ENCODE data around the gene ZNF593OS.

The ZNF593OS gene

DNA sequence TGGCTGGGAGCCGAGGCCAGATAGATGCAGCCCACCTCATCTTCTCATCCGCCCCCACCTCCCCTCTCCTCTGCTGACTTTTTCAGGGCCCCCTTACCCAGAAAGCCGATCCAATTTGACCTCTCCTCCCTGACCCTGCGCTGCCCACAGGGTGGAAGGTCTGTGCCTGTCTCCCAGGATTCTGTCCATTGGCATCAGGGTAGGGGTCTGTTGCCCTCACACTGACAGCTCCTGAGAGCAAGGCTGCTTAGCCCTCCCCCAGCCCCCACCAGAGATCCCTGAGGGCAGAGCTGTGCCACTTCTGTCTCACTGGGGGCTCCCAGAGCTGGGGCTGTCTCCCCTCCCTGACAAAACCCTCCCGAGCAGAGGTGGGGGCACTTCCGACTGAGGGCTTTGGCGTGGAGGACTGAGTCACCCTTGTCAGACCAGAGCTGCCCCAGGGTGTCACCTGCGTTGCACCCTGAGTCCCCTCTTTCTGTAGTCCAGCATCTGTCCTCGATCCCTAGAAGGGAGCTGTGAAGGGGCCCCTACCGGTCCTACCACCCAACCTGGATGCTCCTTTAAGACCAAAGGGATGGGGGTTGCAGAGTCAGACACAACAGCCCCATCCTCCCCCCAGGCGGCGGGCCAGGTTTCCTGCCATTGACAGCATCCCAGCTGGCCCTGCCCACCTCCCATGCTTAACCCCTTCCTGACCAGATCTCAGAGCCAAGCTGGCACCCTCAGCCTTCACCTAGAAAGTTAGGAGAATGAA, 15.2 kb downstream of the ZNF593OS start:
- H3K9me3 ChIP-seq (ENCODE audit: control insufficient read depth, insufficient read depth, low read depth, low read length) = no peaks in the 10 kb centered on the region
- H3K4me3 ChIP-seq (ENCODE audit: low read depth, low read length) = peak overlapping the region; percentile 49
- peaks cover 56% of the 10 kb centered on the region for H3K4me1 ChIP-seq (ENCODE audit: control insufficient read depth, insufficient read depth, low read length)
- no peak overlapping the region for H3K9ac ChIP-seq (ENCODE audit: low read length)
- peaks cover 92% of the 10 kb centered on the region for H3K27me3 ChIP-seq (ENCODE audit: control insufficient read depth, insufficient read depth, low read length)
- no peak overlapping the region for H3K27ac ChIP-seq (ENCODE audit: low read depth, low read length)
- no peaks in the 10 kb centered on the region for H3K36me3 ChIP-seq (ENCODE audit: control insufficient read depth, insufficient read depth, low read length)

DNA sequence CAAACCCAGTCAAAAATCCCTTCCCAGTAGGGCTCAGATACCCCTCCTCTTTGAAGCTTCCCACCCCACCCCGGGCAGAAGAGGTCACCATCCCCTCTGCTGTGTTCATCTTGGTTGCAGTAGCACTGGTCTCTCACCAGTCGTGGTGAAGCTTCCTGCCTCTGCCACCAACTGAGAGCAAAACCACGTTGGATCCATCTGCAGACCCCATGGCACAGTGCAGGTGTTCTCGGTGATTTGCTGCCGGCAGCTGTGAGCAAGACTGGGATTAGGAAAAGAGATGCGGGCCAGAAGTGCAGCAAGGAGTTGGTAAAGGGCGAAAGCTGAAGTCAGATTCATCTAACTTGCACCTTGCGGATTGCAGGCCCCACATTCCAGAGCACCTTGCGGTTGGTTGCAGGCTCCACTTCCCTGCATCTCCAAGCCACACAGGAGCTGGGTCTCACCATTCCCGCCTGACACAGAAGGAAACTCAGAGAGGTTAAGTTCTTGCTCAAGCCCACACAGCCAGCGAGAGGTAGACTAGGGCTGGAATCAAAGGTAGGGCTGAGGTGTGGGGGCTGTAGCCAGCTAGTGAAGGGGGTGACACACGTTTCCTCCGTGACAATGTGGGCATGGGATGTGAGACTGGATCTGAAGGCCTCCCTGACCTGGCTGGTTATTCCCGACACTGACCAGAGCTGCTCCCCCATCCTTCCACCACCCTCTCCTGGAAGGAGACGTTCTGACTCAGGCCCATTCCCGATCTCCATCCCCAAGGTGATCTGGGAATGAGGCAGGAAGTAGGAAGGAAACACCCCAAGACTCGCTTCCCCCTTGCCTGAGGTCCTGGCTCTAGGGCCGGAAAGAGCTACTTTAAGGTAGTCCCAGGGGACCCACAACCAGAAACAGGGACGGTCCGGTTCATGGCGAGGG, 16.0 kb downstream of the ZNF593OS start:
- Histone ChIP-seq H3K36me3 (ENCODE audit: control insufficient read depth, insufficient read depth, low read length) (no peaks in the 10 kb centered on the region), H3K4me1 (ENCODE audit: control insufficient read depth, insufficient read depth, low read length) (peaks cover 48% of the 10 kb centered on the region), H3K4me3 (ENCODE audit: low read depth, low read length) (peak overlapping the region; percentile 49), H3K9ac (ENCODE audit: low read length) (no peak overlapping the region), H3K27ac (ENCODE audit: low read depth, low read length) (no peak overlapping the region), H3K9me3 (ENCODE audit: control insufficient read depth, insufficient read depth, low read depth, low read length) (no peaks in the 10 kb centered on the region), H3K27me3 (ENCODE audit: control insufficient read depth, insufficient read depth, low read length) (peaks cover 88% of the 10 kb centered on the region)

DNA sequence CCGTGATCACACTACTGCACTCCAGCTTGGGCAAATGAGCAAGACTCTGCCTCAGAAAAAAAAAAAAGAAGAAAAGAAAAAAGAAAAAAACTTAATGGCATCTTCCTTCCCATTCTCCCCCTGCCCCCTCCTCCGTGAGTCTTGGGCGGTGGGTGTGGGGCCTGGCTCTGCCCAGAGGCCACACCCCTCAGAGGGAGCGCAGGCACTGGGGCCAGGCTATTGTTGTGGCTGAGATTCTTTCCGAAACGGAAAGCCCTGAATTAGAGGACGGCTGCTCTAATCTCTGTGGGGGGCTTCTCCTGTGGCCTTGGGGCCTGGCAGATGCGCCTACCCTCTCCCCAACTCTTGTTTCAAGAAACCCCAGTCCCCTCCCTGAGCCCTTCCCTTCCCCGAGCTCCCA, 16.9 kb downstream of the ZNF593OS start:
- Histone ChIP-seq H3K27ac (ENCODE audit: low read depth, low read length) (no peak overlapping the region), H3K4me1 (ENCODE audit: control insufficient read depth, insufficient read depth, low read length) (peaks cover 44% of the 10 kb centered on the region), H3K9ac (ENCODE audit: low read length) (no peak overlapping the region), H3K9me3 (ENCODE audit: control insufficient read depth, insufficient read depth, low read depth, low read length) (no peaks in the 10 kb centered on the region), H3K36me3 (ENCODE audit: control insufficient read depth, insufficient read depth, low read length) (no peaks in the 10 kb centered on the region), H3K4me3 (ENCODE audit: low read depth, low read length) (peak overlapping the region; percentile 49), H3K27me3 (ENCODE audit: control insufficient read depth, insufficient read depth, low read length) (peaks cover 87% of the 10 kb centered on the region)

DNA sequence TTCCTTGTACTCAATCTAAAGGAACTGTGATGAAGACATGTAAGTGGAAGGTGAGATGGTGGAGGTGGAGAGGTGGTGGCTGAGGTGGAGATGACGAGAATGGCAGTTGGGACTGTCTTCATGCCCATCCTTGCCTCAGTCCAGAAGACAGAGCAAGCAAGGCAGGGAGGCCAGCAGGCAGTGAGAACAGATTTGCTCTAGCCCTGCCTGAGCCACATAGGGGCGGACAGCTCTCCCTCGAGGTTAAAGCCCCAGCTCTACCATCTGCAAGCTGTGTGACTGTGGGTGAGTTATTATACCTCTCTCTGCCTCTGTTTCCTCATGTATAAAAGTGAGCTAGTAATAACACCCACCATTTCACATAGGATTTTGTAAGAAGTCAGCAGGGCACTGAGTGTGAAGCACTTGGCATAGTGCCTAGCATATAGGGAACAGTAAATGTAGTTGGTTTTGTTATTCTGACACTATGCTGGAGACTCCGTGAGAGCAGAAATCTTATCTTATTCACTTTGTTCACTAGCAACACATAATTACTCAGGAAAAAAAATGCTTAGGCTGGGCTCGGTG, 17.6 kb downstream of the ZNF593OS start:
- H3K9ac ChIP-seq (ENCODE audit: low read length) = no peak overlapping the region
- H3K27me3 ChIP-seq (ENCODE audit: control insufficient read depth, insufficient read depth, low read length) = peaks cover 84% of the 10 kb centered on the region
- H3K27ac ChIP-seq (ENCODE audit: low read depth, low read length) = no peak overlapping the region
- H3K9me3 ChIP-seq (ENCODE audit: control insufficient read depth, insufficient read depth, low read depth, low read length) = no peaks in the 10 kb centered on the region
- H3K4me1 ChIP-seq (ENCODE audit: control insufficient read depth, insufficient read depth, low read length) = peaks cover 37% of the 10 kb centered on the region
- H3K36me3 ChIP-seq (ENCODE audit: control insufficient read depth, insufficient read depth, low read length) = no peaks in the 10 kb centered on the region
- H3K4me3 ChIP-seq (ENCODE audit: low read depth, low read length) = no peak overlapping the region

DNA sequence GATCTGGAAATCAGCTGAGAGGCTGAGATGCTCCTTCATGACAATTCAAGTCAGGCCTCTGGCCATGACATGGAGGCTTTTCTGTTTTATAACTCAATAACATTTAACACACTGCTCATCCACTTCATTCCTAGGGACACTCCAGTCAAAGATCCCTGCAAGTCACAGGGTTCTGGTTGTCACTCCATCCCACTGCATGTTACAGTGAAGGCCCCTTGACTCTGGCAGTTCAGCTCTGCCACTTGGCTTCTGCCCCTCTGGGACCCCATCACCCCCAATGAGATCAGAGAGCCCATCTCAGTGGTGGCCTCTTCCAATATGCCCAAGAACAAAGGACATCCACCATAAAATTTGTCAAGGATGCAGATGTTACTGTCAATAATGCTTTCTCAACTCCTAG, 22.7 kb downstream of the ZNF593OS start:
- Histone ChIP-seq H3K4me3 (ENCODE audit: low read depth, low read length) (no peak overlapping the region), H3K36me3 (ENCODE audit: control insufficient read depth, insufficient read depth, low read length) (no peaks in the 10 kb centered on the region), H3K9me3 (ENCODE audit: control insufficient read depth, insufficient read depth, low read depth, low read length) (no peaks in the 10 kb centered on the region), H3K27ac (ENCODE audit: low read depth, low read length) (no peak overlapping the region), H3K4me1 (ENCODE audit: control insufficient read depth, insufficient read depth, low read length) (no peaks in the 10 kb centered on the region), H3K27me3 (ENCODE audit: control insufficient read depth, insufficient read depth, low read length) (peaks cover 63% of the 10 kb centered on the region), H3K9ac (ENCODE audit: low read length) (no peak overlapping the region)

DNA sequence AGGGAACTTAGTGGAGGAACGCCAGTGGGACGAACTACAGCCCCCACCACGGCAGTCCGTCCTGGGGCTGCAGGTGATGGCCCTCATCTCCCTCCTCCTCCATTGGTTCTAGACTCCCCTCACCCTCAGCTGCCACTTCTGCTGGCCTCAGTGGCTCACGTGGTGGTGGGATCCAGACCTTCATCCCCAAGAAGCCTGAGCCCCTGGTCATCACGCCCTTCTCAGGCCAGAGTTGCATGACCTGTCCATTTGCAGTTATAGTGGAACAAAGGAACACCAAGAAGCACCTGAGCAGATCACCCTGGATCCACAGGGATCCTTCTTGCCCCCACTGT, 25.7 kb downstream of the ZNF593OS start:
- Histone ChIP-seq H3K4me3 (ENCODE audit: low read depth, low read length) (no peak overlapping the region), H3K4me1 (ENCODE audit: control insufficient read depth, insufficient read depth, low read length) (no peaks in the 10 kb centered on the region), H3K27ac (ENCODE audit: low read depth, low read length) (no peak overlapping the region), H3K36me3 (ENCODE audit: control insufficient read depth, insufficient read depth, low read length) (no peaks in the 10 kb centered on the region), H3K27me3 (ENCODE audit: control insufficient read depth, insufficient read depth, low read length) (peaks cover 42% of the 10 kb centered on the region), H3K9me3 (ENCODE audit: control insufficient read depth, insufficient read depth, low read depth, low read length) (no peaks in the 10 kb centered on the region), H3K9ac (ENCODE audit: low read length) (no peak overlapping the region)

DNA sequence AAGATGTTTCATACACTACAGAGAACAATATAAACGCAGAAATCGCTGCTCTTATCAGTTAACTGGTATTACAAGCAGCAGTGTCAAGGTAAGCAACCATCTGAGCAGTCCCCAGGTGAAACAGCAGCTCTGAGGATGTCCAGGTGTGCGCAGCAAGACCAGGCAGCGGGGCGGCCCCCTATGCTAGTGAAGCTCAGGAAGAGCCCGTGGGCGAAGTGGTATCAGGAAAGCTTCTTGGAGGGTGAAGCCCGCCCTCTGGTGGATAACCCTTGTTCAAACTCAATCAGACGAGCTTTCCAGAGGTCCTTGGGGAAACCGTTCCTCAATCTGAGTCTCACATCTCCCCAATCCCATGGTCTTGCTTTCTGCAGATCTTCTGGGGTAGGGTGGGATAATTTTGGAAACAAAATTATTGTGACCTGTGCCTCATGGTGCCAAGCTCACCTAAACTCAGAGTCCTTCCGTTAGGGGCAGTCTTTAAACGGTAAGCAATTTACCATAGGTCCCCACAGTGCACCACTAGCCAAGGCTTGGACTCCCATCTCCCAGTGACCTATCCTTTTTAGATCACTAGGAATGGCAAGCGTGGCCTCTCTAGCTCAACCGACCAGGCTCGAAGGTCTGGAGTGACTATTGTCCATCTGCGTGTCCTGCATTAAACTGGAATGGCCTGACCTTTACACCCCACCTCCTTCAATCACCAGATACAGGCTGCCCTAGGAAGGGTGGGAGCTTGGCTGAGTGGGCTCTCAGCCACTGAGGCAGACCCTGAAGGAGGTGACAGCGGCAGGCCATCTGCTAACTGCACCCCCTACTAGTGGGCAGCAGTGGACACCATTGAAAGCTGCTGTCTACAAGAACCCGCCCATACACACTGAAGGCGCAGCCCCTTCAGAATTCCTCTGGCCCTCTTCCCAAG, 26.3 kb downstream of the ZNF593OS start:
- H3K4me3 ChIP-seq (ENCODE audit: low read depth, low read length) = no peak overlapping the region
- H3K9me3 ChIP-seq (ENCODE audit: control insufficient read depth, insufficient read depth, low read depth, low read length) = no peaks in the 10 kb centered on the region
- H3K4me1 ChIP-seq (ENCODE audit: control insufficient read depth, insufficient read depth, low read length) = no peaks in the 10 kb centered on the region
- H3K27ac ChIP-seq (ENCODE audit: low read depth, low read length) = no peak overlapping the region
- H3K27me3 ChIP-seq (ENCODE audit: control insufficient read depth, insufficient read depth, low read length) = peaks cover 37% of the 10 kb centered on the region
- H3K36me3 ChIP-seq (ENCODE audit: control insufficient read depth, insufficient read depth, low read length) = no peaks in the 10 kb centered on the region
- H3K9ac ChIP-seq (ENCODE audit: low read length) = no peak overlapping the region

DNA sequence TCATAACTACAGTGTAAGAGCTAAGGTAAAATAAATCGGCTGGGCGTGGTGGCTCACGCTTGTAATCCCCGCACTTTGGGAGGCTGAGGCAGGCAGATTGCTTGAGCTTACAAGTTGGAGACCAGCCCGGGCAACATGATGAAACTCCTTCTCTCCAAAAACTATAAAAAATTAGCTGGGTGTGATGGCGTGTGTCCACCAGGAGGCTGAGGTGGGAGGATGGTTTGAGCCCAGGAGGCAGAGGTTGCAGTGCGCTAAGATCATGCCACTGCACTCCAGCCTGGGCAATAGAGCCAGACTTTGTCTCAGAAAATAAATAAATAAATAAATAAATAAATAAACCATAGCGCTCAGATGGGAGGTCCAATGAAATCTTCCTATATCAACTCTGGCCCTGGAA, 29.5 kb downstream of the ZNF593OS start:
- H3K27me3 ChIP-seq (ENCODE audit: control insufficient read depth, insufficient read depth, low read length) = peaks cover 18% of the 10 kb centered on the region
- H3K9ac ChIP-seq (ENCODE audit: low read length) = no peak overlapping the region
- H3K9me3 ChIP-seq (ENCODE audit: control insufficient read depth, insufficient read depth, low read depth, low read length) = no peaks in the 10 kb centered on the region
- H3K4me1 ChIP-seq (ENCODE audit: control insufficient read depth, insufficient read depth, low read length) = peaks cover 5% of the 10 kb centered on the region
- H3K4me3 ChIP-seq (ENCODE audit: low read depth, low read length) = no peak overlapping the region
- no peaks in the 10 kb centered on the region for H3K36me3 ChIP-seq (ENCODE audit: control insufficient read depth, insufficient read depth, low read length)
- H3K27ac ChIP-seq (ENCODE audit: low read depth, low read length) = no peak overlapping the region

DNA sequence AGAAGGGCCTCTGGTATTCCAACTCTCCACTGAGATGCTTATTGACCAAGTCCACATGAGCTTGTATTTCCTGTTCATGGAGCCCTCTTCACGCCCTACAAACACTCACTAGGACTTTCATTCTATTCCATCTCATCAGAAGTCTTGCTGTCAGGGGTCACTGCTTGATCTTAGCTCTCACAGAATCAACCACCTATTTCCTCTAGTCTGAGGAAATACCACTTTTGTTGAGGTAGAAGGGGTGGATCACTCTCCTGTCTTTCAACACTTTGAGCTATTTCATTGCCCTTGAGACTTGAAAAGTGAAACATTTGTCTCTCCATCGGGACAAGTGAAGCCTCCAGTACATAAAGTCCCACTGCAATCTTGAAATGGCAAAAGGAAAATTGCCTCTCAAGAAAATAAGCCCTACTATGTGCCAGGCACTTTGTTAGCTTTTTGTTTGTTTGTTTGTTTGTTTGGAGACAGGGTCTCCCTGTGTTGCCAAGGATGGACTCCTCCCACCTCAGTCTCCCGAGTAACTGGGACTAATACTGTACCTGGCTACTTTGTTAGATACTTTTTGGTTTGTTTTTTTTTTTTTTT, 32.6 kb downstream of the ZNF593OS start:
- no peaks in the 10 kb centered on the region for H3K9me3 ChIP-seq (ENCODE audit: control insufficient read depth, insufficient read depth, low read depth, low read length)
- H3K27me3 ChIP-seq (ENCODE audit: control insufficient read depth, insufficient read depth, low read length) = no peaks in the 10 kb centered on the region
- H3K27ac ChIP-seq (ENCODE audit: low read depth, low read length) = no peak overlapping the region
- H3K36me3 ChIP-seq (ENCODE audit: control insufficient read depth, insufficient read depth, low read length) = no peaks in the 10 kb centered on the region
- peaks cover 5% of the 10 kb centered on the region for H3K4me1 ChIP-seq (ENCODE audit: control insufficient read depth, insufficient read depth, low read length)
- no peak overlapping the region for H3K4me3 ChIP-seq (ENCODE audit: low read depth, low read length)
- no peak overlapping the region for H3K9ac ChIP-seq (ENCODE audit: low read length)

DNA sequence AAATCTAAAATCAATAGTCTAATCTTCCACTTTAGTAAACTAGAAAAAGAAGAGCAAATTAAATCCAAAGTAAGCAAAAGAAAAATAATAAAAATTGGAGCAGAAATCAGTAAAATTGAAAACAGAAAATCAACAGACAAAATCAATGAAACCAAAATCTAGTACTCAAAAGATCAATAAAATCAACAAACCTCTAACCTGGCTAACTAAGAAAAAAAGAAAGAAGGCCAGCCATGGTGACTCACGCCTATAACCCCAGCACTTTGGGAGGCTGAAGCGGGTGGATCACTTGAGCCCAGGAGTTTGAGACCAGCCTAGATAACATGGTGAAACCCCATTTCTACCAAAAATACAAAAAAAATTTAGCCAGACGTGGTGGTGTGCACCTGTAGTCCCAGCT, 37.2 kb downstream of the ZNF593OS start:
- peaks cover 5% of the 10 kb centered on the region for H3K4me1 ChIP-seq (ENCODE audit: control insufficient read depth, insufficient read depth, low read length)
- H3K36me3 ChIP-seq (ENCODE audit: control insufficient read depth, insufficient read depth, low read length) = no peaks in the 10 kb centered on the region
- H3K27me3 ChIP-seq (ENCODE audit: control insufficient read depth, insufficient read depth, low read length) = no peaks in the 10 kb centered on the region
- no peaks in the 10 kb centered on the region for H3K9me3 ChIP-seq (ENCODE audit: control insufficient read depth, insufficient read depth, low read depth, low read length)
- H3K27ac ChIP-seq (ENCODE audit: low read depth, low read length) = no peak overlapping the region
- H3K9ac ChIP-seq (ENCODE audit: low read length) = no peak overlapping the region
- no peak overlapping the region for H3K4me3 ChIP-seq (ENCODE audit: low read depth, low read length)

All from HUES6 (cell line).